MCF 10A (cell line): Measurements from ENCODE around the gene RPS28. TPM values are rescaled to one million over a fixed set of nuclear protein-coding genes. Genes with fewer than 3 reads are reported as not detected.
"Not testable (repeated sequence)": the region's sequence is repeated elsewhere in the genome, so short reads cannot be mapped to it uniquely, and the experiment has no call there.

Experiments
- BruUV-seq: library from RNA; stranded (reverse); fragments of 400-500 nt; replicated peaks from 2 replicates; lab custom pipeline; 2021; lab: Mats Ljungman, UMichigan
- CTCF ChIA-PET: fragments of 300-600 bp; sonication (Branson Sonifier 250); formaldehyde crosslinking; extraction: SDS; loops from one replicate; lab custom pipeline; 2021; ENCODE audit warnings: antibody characterized with exemption, inconsistent platforms; lab: Yijun Ruan, JAX
- POLR2A ChIA-PET: fragments of 300-600, 350-650 bp; sonication (Branson Sonifier 250); formaldehyde crosslinking; extraction: SDS; loops from one replicate; lab custom pipeline; 2020; ENCODE audit warnings: antibody characterized with exemption, inconsistent platforms; lab: Yijun Ruan, JAX
- DNase-seq: peaks from one replicate; pipeline ENCODE4 v3.0.0-alpha.2; 2018; ENCODE audit not compliant: unreplicated experiment
- H3K27ac Mint-ChIP-seq: one replicate; pipeline ENCODE4 v1.8.0; 2022; ENCODE audit warnings: mild to moderate bottlenecking, low read depth, mixed read lengths; ENCODE audit not compliant: unreplicated experiment
- H3K27me3 Mint-ChIP-seq: one replicate; pipeline ENCODE4 v1.8.0; 2022; ENCODE audit warnings: mixed read lengths; ENCODE audit not compliant: insufficient read depth, unreplicated experiment
- H3K36me3 Mint-ChIP-seq: one replicate; pipeline ENCODE4 v1.8.0; 2022; ENCODE audit warnings: mild to moderate bottlenecking, moderate library complexity, mixed read lengths; ENCODE audit not compliant: insufficient read depth, unreplicated experiment
- H3K4me1 Mint-ChIP-seq: one replicate; pipeline ENCODE4 v1.8.0; 2022; ENCODE audit warnings: mixed read lengths; ENCODE audit not compliant: insufficient read depth, unreplicated experiment
- H3K4me3 Mint-ChIP-seq: one replicate; pipeline ENCODE4 v1.8.0; 2022; ENCODE audit warnings: mild to moderate bottlenecking, moderate library complexity, mixed read lengths; ENCODE audit not compliant: unreplicated experiment
- H3K9me3 Mint-ChIP-seq: one replicate; pipeline ENCODE4 v1.8.0; 2022; ENCODE audit warnings: mixed read lengths; ENCODE audit not compliant: unreplicated experiment
- intact Hi-C: fragments of 100-400 bp; cut with micrococcal nuclease; formaldehyde crosslinking; loops from 2 replicates; pipeline ENCODE4 v1.14.1; 2022
- total RNA-seq: library from RNA; stranded (reverse); gene quantifications from 2 replicates; pipeline ENCODE4 v1.2.3, GENCODE V29; 2022
- TF ChIP-seq, protein P1 (sequence below): fragments of 200-600 bp; IDR thresholded peaks from one replicate; pipeline ENCODE4 v1.8.0; 2022; ENCODE audit warnings: antibody characterized with exemption, mild to moderate bottlenecking; ENCODE audit not compliant: unreplicated experiment

RPS28 gene
- total RNA-seq, 1 experiment from 2014 or later, result 2,362 TPM

DNA sequence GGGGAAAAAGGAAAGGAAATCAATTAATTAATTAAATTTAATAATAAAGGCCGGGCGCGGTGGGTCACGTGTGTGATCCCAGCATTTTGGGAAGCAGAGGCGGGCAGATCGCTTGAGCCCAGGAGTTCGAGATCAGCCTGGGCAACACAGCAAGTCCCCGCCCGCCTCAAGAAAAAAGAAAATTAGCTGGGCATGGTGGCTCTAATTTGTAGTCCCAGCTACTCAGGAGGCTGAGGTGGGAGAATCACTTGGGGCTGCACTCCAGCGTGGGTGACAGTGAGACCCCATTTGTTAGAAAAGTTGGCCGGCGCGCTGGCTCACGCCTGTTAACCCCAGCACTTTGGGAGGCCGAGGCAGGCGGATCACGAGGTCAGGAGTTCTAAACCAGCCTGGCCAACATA lies 12.4 kb upstream of the RPS28 start:
- Mint-ChIP-seq H3K4me1 (peaks cover 15% of the 10 kb centered on the region), H3K4me3 (peak overlapping the region; percentile 86), H3K36me3 (peaks cover 45% of the 10 kb centered on the region), H3K27me3 (no peaks in the 10 kb centered on the region), H3K9me3 (no peaks in the 10 kb centered on the region), H3K27ac (peak overlapping the region; percentile 9)
- TF ChIP-seq, protein P1, sequence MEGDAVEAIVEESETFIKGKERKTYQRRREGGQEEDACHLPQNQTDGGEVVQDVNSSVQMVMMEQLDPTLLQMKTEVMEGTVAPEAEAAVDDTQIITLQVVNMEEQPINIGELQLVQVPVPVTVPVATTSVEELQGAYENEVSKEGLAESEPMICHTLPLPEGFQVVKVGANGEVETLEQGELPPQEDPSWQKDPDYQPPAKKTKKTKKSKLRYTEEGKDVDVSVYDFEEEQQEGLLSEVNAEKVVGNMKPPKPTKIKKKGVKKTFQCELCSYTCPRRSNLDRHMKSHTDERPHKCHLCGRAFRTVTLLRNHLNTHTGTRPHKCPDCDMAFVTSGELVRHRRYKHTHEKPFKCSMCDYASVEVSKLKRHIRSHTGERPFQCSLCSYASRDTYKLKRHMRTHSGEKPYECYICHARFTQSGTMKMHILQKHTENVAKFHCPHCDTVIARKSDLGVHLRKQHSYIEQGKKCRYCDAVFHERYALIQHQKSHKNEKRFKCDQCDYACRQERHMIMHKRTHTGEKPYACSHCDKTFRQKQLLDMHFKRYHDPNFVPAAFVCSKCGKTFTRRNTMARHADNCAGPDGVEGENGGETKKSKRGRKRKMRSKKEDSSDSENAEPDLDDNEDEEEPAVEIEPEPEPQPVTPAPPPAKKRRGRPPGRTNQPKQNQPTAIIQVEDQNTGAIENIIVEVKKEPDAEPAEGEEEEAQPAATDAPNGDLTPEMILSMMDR, result no peak
- no TSS peak for BruUV-seq
- no peak for DNase-seq
- CTCF ChIA-PET, result interaction anchor here (0.6 to 1.2 kb wide), 3 partner anchors 273 to 1480 kb away, joined by 3 to 4 read pairs (median 3); no protein-coding TSS in a partner anchor
- intact Hi-C loops, result no loop called here
- POLR2A ChIA-PET, result interaction anchor here (1.1 to 4.7 kb wide), 2 partner anchors 12 to 134 kb away, joined by 4 to 30 read pairs; partner anchors contain the start of genes NDUFA7 and RPS28

DNA sequence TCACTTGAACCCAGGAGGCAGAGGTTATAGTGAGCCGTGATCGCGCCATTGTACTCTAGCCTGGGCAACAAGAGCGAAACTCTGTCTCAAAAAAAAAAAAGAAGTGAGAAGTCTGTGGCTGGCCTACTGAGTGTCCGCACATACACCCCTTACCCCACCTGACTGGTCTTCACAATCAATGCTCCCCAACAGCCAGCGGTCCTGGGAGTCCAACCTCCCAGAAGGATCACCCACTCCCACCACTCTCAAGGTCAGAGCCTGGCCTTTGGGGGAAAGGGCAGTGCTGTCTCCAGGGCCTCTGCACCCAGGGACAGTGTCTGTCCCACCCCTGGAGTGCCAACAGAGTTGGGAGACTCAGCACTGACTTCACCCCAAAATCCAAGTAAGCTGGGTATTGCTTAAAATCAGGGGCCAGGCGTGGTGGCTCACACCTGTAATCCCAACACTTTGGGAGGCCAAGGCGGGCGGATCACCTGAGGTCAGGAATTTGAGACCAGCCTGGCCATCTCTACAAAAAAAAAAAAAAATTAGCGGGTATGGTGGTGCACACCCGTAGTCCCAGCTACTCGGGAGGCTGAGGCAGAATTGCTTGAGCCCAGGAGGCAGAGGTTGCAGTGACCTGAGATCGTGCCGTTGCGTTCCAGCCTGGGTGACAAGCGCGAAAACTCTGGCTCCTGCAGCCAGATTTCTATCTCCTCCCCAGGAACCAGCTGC lies 10.8 kb upstream of the RPS28 start:
- POLR2A ChIA-PET, result interaction anchor here (1.1 to 2.1 kb wide), 2 partner anchors 10 to 16 kb away, joined by 3 to 20 read pairs; partner anchors contain the start of genes NDUFA7 and RPS28
- Mint-ChIP-seq H3K27me3 (no peaks in the 10 kb centered on the region), H3K9me3 (no peaks in the 10 kb centered on the region), H3K4me1 (peaks cover 15% of the 10 kb centered on the region), H3K4me3 (no peak overlapping the region), H3K36me3 (peaks cover 57% of the 10 kb centered on the region), H3K27ac (no peak overlapping the region)
- CTCF ChIA-PET, result interaction anchor here (0.9 to 1.3 kb wide), 4 partner anchors 9 to 271 kb away, joined by 3 to 9 read pairs (median 3); no protein-coding TSS in a partner anchor
- no peak for DNase-seq
- TF ChIP-seq, protein P1, result no peak
- intact Hi-C loops, result no loop called here
- BruUV-seq, result no TSS peak

DNA sequence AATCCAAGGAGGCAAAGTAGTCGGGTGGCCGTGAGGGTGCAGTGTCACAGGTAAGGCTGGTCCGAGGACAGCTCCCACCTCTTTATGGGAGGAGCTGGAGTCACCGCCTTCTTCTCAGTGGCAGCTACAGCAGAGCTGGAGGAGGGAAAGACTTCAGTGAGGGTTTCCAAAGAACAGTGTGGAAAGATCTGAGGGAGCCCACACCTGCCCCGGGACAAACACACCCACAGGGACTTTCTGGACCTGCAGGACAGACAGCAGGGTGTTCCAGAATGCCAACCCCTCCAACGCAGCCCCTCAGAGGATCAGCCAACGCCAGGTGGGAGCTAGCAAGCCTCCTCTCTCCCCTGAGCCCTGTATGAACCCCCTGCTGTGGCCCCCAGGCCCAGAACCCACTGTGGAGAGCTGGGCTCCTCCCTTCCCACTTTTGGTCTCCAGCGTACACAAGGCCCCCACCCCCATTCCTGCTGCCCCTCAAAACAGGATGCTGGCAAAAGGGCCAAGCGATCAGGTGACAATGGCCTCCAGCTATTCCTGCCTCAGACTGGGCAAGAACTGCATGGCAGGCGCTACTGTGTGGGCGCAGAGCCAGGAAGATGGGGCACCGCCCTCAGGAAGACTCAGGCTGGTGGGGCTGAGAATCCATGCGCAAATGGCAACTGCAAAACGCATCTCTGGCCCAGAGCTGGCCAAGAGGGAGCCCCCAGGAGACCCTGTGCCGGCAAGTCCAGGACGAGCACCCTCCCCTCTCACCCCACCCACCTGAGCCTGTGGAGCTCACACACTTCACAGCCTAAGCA lies 9.6 kb upstream of the RPS28 start:
- Mint-ChIP-seq H3K9me3 (no peaks in the 10 kb centered on the region), H3K27me3 (no peaks in the 10 kb centered on the region), H3K36me3 (peaks cover 65% of the 10 kb centered on the region), H3K4me3 (no peak overlapping the region), H3K27ac (no peak overlapping the region), H3K4me1 (peaks cover 15% of the 10 kb centered on the region)
- intact Hi-C loops, result no loop called here
- ChIA-PET POLR2A (interaction anchor here (0.6 to 2.1 kb wide), 3 partner anchors 9 to 21 kb away, joined by 3 to 20 read pairs (median 3); partner anchors contain the start of genes NDUFA7 and RPS28), CTCF (interaction anchor here (0.7 to 0.9 kb wide), 4 partner anchors 42 to 266 kb away, joined by 3 to 6 read pairs (median 3); no protein-coding TSS in a partner anchor)
- TF ChIP-seq, protein P1, result no peak
- BruUV-seq, result no TSS peak
- no peak for DNase-seq

DNA sequence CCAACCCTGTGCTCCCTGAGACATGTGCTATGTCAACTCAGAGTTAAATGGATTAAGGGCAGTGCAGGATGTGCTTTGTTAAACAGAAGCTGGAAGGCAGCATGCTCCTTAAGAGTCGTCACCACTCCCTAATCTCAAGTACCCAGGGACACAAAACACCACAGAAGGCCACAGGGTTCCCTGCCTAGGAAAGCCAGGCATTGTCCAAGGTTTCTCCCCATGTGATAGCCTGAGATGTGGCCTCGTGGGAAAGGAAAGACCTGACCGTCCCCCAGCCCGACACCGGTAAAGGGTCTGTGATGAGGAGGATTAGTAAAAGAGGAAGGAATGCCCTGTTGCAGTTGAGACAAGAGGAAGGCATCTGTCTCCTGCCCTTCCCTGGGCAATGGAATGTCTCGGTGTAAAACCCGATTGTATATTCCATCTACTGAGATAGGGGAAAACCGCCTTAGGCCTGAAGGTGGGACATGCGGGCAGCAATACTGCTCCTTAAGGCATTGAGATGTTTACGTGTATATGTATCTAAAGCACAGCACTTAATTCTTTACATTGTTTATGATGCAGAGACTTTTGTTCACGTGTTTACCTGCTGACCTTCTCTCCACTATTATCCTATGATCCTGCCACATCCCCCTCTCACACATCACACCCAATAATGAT lies 6.2 kb upstream of the RPS28 start:
- H3K27ac Mint-ChIP-seq, BruUV-seq, H3K27me3 Mint-ChIP-seq, H3K4me3 Mint-ChIP-seq, H3K9me3 Mint-ChIP-seq, CTCF ChIA-PET, intact Hi-C loops, DNase-seq, POLR2A ChIA-PET, H3K4me1 Mint-ChIP-seq: not testable (repeated sequence)
- H3K36me3 Mint-ChIP-seq, result peaks cover 55% of the 10 kb centered on the region
